ENCODE results near the gene SEMA3F.

GRCh38 chr3:50173685-50174516 is 18.8 kb downstream of the SEMA3F start:
- TF ChIP-seq CTCF (conservative IDR thresholded peaks at IDR 0.05 in 1 of 2, IDR thresholded peaks at IDR 0.05 in 1 of 2; ENCODE audit: extremely low read depth in 1 of 2, insufficient read depth in 1 of 2, low read depth in 1 of 2, low read length in 2 of 2): peak in 1 of 2 donors; percentile 3
- TF ChIP-seq EZH2 (IDR thresholded peaks at IDR 0.05; ENCODE audit: borderline replicate concordance, low read length): no peak

Data from mammary epithelial cell (primary cell).